HTERT RPE-1 (cell line): ENCODE measurements around the gene OR12D1.
"Not testable (repeated sequence)": the region's sequence is repeated elsewhere in the genome, so short reads cannot be mapped to it uniquely, and the experiment has no call there.

Source experiments
- in situ Hi-C: fragments of 300-500 bp; cut with MboI; formaldehyde crosslinking; loops from 4 replicates; pipeline ENCODE4 v1.14.3; 2020; ENCODE audit warnings: low sequenced_read_pairs

OR12D1 gene

DNA sequence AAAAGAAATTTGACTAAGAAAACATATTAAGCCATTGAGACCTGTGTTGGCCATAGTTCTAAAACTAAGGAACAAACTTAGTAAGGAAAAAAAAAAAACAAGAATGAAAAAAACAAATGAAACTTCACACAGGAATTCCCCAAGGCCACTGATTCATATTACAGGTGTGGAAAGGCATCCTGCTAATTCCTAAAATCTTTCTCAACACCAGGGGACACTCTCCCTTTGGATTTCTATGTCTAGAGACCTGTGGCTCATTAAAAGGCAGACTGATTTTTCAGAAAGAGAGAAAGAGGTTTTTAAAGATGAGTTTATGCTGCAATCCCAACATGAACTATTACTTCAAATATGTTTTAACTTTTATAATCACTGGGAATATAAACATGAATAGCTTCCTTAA, at the start of gene OR12D1:
TSS of gene OR12D1 (plus strand) at position 341 of the 400 bp plus-strand sequence.
- in situ Hi-C loops = no loop called here

DNA sequence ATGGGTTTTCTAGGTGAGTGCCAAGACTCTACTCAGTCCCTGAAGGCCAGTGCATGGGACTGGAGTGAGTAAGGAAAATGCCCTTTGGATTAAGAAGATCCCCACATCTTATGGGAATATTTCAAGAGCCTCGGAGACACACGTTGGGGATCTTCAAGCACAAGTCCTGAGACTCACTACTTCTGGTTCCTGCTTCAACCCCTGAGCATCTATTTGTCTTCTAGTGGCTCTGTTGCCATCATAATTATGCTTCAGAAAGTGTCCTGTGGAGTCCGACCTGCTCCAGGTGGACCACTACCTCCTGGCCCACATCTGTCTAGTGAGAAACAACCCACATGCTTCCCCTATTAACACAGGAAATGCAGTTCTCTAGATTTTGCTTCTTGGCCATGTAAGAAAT, 46.0 kb upstream of the OR12D1 start, which contains the start of gene OR5V1:
TSS of gene OR5V1 (minus strand) at position 101 of the 400 bp plus-strand sequence. CDS start 12,670 bp downstream, outside the sequence.
- in situ Hi-C loops = no loop called here

DNA sequence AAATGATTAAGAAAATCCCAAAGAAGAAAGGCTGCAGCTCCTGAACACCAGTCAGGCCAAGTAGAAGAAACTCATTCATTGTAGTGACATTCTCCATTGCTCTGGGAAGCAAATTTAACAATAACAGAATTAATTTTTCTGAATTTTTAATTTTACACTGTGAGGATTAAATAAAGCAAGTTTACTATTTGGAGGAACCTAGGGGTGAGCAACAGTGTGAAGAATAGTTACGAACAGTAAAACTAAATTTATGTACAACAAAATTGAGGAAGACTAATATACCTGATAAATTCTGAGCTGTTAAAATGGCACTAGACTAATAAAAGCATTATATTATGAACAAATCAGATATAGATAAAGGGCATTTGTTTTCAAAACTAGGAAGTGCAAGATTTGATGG, 39.5 kb upstream of the OR12D1 start, which contains the start of gene OR12D3:
TSS of gene OR12D3 (minus strand) at position 101 of the 400 bp plus-strand sequence. CDS start at position 97, 4 bp downstream.
- in situ Hi-C loops = no loop called here

DNA sequence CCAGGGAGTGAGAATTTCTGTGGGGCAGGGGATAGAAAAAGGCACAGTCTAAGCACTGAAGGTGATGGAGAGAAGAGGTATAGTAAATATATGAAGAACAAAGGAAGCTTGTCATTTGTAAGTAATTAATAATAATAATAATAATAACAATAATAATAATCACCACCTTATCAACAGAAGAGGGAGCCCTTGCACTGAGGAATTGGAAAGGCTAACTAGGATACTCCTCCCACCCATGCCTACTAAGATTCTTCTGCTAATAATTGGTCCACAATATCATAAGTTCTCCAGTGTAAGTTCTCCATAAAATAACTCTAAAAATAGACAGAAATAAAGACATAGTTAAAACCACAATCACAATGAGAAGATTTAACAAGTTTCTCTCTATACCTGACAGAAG, 38.7 kb upstream of the OR12D1 start:
- in situ Hi-C loops = no loop called here

DNA sequence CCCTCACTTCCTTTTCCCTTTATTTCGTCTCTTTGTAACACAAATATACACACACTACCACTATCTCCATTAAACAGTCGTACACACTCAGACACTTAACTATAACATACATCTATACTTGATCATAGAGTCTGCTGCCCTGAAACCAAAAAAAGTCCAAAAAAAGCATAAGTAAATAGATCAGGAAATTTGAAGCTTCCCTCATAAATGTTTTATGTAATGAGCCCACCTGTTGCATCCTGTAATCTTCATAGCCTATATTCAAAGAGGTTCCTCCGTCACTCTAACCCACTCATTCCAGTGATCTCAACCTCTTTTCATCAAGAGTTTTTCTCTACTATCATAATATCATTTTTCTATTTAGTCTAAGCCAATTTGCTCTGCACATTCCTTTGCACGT, 26.2 kb upstream of the OR12D1 start:
- in situ Hi-C loops = no loop called here

DNA sequence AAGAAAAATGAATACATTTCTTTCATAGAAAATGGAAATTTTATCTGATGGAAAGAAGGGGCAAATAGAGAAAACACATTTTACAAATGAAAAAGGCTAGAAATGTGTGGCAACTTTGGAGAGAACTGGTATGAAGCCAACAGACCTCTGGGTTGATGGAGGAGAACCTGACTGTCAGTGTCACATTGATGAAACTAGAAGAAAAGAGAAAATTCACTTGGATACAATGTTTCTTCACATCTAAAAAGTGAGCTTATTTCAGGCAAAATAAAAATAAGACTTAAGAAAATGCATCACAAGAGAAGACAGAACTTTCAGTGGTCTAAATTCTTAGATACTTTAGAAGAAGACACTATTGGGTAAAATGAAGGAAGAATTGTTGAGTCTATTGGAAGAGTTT, 19.4 kb upstream of the OR12D1 start, which contains the start of gene OR12D2:
TSS of gene OR12D2 (plus strand) at position 301 of the 400 bp plus-strand sequence. CDS start 1,069 bp downstream, outside the sequence.
- in situ Hi-C loops = no loop called here

DNA sequence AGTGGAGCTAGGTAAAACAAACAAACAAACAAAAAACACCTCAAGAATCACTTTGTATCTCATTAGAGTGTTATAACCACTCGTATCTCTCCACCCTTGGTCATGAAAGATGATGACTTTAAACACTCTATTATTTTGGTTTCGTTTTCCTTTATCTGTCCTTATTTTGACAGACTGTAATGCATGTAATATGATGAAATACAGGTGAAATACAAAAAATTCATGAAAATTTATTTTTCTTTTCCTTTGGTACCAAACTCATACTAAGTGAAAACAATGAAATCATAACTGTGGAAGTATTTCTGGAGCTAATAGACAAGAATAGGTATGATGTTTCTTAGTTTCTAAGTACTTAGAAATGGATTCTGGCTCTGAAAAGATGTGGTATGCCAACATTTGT, 15.2 kb upstream of the OR12D1 start:
- in situ Hi-C loops = no loop called here

DNA sequence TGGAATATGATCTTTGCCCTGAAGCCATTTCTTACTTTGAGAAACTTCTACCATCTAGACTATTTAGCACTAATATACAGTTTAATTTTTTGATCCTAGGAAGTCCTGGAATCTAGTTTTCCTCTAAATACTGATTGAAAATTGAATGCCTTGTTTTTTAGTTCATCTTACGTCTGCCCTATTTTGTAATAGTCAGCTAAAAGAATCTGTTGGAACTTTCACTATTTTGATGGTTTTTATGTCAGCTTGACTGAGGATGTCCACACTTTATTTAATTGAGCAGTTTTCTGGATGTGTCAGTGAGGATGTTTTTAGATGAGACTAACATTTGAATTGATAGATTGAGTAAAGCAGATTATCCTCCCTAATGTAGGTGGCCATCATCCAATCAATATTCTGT, 10.9 kb upstream of the OR12D1 start:
- in situ Hi-C loops = no loop called here

DNA sequence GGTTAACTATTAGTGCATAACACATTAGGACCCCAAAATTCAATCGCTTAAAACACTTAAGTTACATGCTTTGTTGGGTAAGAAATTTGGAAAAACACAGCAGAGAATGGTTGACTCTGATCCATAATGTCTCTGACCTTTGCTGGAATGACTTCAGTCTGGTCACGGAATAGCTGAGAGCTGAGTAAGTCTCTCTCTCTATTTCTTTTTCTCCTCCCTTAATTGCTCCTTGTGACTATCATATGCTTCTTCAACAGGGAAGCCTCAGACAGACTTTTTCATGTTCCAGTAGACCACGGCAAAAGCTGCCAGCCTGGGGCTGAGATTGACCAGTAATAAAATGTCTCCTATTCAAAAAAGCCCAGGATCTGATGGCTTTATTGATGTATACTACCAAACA, 4.8 kb downstream of the OR12D1 start:
- in situ Hi-C loops = no loop called here

DNA sequence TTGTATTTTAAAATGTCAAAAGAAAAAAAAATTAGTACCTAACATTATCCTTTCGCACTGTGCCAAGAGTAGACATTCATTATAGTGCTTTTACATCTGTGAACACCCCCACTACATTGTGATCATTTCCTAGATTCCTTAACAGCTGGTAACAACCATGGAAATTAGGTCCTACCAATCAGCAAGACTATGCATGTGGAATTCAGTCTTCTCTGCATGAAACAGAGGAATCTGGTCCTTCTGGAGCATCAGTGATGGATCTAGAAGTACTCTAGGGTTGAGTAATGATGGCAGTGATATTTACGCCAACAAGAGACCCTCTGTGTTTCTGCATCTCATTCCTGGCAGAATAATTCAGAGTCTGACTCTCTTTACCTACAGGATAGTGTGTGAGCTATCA, 9.4 kb downstream of the OR12D1 start:
- in situ Hi-C loops = no loop called here

DNA sequence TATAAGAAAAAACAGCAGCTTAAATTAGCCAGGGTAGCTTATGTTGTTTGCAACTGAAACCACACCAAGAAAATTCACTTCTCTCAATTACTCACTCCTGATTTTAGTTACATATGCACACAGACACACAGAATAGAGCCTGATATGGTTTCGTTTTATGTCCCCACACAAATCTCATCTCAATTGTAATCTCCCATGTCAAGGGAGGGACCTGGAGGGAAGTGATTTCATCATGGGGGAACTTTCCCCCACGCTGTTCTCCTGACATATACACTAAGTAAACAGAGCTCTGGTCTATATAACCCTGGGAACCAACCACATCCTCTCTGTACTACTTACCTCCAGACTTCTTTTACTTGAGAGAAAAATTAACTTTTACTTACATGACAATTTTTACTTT, 9.8 kb downstream of the OR12D1 start:
- in situ Hi-C loops = no loop called here

DNA sequence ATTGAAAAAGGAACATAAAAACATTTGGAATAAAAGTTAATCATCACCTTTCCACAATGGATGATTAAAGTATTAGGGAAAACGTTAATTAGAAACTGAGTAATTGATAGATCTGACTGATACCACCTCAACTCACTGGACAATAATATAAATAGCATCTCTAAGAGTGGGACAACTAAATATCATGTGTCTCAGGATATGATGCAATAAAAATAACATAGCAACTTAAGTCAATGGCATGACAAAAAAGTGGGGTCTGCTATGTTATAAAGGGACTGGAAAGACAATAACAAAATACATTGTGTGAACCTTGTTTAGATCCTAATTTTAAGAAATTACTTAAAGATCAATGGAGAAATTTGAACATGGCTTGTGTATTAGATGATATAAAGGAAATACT, 10.3 kb downstream of the OR12D1 start:
- in situ Hi-C loops = no loop called here

DNA sequence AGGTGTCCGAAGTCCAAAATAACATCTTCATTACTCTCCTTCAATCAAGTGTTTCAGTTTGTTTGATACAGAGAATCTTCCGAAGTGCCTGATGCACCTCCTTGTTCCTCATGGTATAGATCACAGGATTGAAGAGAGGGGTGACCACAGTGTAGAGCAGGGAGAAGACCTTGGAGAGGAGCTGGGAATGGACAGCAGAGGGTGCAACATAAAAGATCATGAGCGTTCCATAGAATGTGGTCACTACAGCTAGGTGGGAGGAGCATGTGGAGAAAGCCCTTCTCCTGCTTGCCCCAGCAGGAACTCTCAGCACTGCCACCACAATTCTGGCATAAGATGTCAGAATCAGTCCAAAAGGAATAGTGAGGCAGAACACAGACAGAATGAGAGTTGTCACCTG, 11.9 kb downstream of the OR12D1 start:
- in situ Hi-C loops = no loop called here

DNA sequence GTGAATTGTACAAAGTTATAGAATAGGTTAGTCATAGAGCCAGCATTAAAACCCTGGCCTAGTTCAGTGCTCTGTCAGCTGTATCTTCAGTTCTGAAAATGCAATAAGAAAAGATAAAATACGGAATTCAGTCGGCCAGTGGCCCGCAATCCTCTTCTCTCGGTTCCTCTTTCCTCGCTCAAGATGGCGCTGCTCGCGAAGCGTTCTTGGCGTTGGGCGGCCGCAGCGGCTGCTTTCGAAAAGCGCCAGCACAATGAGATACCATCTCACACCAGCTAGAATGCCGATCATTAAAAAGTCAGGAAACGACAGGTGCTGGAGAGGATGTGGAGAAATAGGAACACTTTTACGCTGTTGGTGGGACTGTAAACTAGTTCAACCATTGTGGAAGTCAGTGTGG, 22.0 kb downstream of the OR12D1 start:
- in situ Hi-C loops = not testable (repeated sequence)

DNA sequence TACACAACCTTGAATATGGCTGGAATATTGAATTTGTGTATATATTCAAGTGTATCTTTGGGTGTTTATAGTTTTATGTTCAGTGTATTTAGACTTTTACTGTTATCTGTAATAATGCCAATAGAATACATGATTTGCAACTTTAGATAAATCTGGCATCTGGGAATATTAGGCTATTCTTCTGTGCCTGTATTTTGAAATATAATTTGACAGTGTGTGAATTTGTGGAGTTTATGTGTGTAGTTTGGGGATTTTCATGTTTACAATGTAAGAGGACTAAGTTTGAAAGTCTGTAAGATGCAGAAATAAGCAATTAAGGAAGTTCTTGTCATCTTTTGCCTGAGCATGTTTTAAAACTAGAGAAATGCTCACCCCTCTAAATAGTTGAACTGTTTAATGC, 24.3 kb downstream of the OR12D1 start, which contains the start of gene OR10C1:
TSS of gene OR10C1 (plus strand) at position 301 of the 400 bp plus-strand sequence. CDS start 710 bp downstream, outside the sequence.
- in situ Hi-C loops = no loop called here

DNA sequence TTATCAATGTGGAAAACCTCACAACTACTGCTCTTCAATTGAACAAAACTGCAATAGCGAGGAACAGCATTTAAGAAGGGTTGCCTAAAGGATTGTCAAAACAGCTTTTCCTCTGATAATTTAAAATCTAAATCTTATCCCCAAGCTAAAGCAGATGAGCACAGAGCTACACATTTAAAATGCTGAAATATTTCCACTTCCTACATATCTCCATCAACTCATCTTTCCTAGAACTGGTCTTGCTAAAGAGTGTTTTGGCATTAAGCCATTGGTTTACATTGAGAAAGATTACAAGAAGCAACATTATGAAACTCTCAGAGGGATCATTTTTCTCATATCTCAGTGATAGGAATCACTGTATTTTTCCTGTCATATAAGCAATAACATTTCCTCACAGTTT, 28.0 kb downstream of the OR12D1 start:
- in situ Hi-C loops = no loop called here

DNA sequence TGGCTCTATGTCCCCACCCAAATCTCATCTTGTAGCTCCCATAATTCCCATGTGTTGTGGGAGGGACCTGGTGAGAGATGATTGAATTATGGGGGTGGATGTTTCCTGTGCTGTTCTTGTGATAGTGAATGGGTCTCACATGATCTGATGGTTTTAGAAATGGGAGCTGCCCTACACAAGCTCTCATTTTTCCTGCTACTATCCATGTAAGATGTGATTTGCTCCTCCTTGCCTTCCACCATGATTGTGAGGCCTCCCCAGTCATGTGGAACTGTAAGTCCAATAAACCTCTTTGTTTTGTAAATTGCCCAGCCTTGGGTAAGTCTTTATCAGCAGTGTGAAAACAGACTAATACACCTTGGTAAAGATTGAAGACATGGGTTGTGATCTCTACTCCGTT, 29.3 kb downstream of the OR12D1 start:
- in situ Hi-C loops = not testable (repeated sequence)

DNA sequence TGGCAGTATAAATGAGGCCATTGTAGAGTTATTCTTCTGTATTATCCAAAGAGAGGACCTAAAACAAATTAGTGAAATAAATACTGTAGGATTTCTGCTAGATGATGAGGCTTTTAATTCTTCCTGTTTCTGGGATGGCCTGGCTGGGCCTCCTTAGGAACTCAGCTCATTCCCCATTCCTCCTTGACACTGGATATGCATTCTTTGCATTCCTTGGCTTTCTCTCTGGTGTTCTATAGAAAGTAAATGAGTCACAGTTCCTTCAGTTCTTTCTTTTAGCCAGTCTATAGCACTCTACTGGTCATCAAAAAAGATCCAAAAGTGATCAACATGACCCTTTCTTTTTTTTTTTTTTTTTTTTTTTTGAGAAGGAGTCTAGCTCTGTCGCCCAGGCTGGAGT, 32.9 kb downstream of the OR12D1 start:
- in situ Hi-C loops = no loop called here

DNA sequence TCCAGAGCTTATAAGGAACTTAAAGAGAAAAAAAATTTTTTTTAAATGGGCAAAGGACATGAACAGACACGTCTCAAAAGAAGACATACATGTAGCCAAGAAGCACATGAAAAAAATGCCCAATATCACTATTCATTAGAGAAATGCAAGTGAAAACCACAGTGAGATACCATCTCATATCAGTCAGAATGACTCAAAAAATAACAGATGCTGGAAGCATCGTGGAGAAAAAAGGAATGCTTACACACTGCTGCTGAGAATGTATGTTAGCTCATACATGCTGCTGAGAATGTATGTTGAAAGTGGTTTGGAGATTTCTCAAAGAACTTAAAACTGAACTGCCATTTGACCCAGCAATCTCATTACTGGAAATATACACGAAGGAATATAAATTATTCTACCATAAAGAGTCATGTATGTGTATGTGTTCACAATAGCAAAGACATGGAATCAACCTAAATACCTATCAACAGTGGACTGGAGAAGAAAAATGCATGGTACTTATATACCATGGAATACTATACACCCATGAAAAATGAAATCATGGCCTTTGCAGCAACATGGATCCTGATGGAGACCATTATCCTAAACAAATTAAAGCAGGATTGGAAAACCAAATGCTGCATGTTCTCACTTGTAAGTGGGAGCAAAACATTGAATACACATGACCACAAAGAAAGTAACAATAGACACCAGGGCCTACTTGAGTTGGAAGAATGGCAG, 36.9 kb downstream of the OR12D1 start:
- in situ Hi-C loops = no loop called here

DNA sequence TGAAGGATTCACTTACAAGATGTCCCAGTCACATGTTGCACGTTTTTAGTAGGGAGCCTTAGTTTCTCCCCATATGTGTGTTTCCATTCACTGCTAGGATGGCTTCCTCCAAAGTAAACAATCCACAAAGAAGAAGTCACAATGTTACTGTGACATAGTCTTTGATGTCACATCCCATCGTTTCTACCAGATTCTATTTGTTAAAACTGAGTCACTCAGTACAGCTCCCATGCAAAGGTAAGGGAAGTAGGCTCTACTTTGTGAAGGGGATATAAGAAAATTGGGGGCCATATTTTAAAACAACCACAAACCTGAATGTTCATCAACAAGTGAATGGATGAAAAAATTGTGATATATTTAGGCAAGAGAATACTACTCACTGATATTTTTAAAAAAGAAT, 42.2 kb downstream of the OR12D1 start, which contains the start of the genes OR11A1 and OR2H1:
TSS of gene OR11A1 (minus strand) at position 101 of the 400 bp plus-strand sequence. CDS start 29,430 bp downstream, outside the sequence.
TSS of gene OR2H1 (plus strand) at position 185 of the 400 bp plus-strand sequence. CDS start 4,615 bp downstream, outside the sequence.
- in situ Hi-C loops = no loop called here

DNA sequence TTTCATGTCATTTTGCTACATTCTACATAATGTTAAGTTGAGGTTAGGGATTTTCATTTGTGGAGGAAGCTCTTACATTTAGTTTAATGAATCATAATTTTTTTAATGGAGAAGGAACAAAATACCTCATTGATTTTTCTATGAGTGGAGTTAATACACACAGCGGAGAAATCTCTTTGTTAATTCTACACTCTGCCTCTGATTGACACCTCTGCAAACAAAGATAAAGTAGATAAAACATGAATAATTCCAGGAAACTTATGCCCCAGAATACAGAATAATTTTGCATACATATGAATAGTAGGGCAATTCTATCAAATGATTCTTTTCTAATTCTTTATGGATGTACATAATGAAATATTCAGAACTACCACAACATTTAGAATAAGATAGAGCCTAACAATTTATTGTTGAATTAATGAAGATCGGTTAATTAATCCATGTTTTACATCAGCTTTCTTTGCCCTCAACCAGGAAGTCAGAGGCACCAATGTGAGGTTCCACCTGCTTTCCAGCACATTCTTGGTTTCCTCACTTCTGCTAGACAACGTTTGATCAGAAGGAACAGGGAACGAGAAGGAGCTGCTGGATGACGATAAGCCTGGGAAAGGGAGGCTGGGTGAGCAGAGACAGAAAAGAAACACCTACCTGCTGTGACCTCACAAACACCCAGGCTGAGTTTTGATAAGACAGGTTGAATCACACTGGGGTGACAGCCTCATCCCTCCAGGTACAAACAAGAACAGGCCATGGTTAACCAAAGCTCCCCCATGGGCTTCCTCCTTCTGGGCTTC, 46.5 kb downstream of the OR12D1 start:
- in situ Hi-C loops = no loop called here
